ENCODE results near the gene DHPS. TPM values are rescaled to one million over a fixed set of nuclear protein-coding genes. Genes with fewer than 3 reads are reported as not detected.

DHPS gene
- total and polyA plus RNA-seq, 4 donors = 65.0 to 80.8 (median 74.7) TPM

- H3K27ac ChIP-seq (ENCODE audit: low read depth in 1 of 2, low read length in 1 of 2) = peak overlapping the region; percentile 92 to 98
- H3K36me3 ChIP-seq (ENCODE audit: control insufficient read depth in 4 of 4, insufficient read depth in 4 of 4, low read length in 4 of 4) = peaks cover 1 to 24% (median 16%) of the 10 kb centered on the region in 4 donors
- H3K9me3 ChIP-seq (ENCODE audit: control insufficient read depth in 4 of 4, insufficient read depth in 3 of 4, low read length in 3 of 4) = no peaks in the 10 kb centered on the region
- ATAC-seq (ENCODE audit: insufficient read depth, low FRiP score) = no peak
- H3K4me1 ChIP-seq (ENCODE audit: control insufficient read depth in 5 of 5, insufficient read depth in 5 of 5, low read length in 5 of 5) = peaks cover 0 to 33% (median 16%) of the 10 kb centered on the region in 5 donors
- peak overlapping the region; percentile 96 for H3K4me3 ChIP-seq
- H3K9ac ChIP-seq (ENCODE audit: insufficient read depth in 1 of 2, low read length in 2 of 2) = peak overlapping the region in 1 of 2 donors; percentile 79
- WGBS, 2 donors = 40 to 46% methylated on average over 26 of the region's 26 CpGs
- TF ChIP-seq CTCF (IDR thresholded peaks at IDR 0.05; ENCODE audit: control extremely low read depth, extremely low read depth) = no peak
- no peaks in the 10 kb centered on the region for H3K27me3 ChIP-seq (ENCODE audit: control insufficient read depth in 3 of 3, insufficient read depth in 3 of 3, low read length in 2 of 3)
- DNase-seq = no peak
Measured at GRCh38 chr19:12670159-12670928, 11.3 kb downstream of the DHPS start.

- WGBS, 2 donors = 0 to 1% methylated on average over 64 of the region's 64 CpGs
- H3K36me3 ChIP-seq (ENCODE audit: control insufficient read depth in 4 of 4, insufficient read depth in 4 of 4, low read length in 4 of 4) = peaks cover 0 to 21% (median 14%) of the 10 kb centered on the region in 4 donors
- H3K27me3 ChIP-seq (ENCODE audit: control insufficient read depth in 3 of 3, insufficient read depth in 3 of 3, low read length in 2 of 3) = no peaks in the 10 kb centered on the region
- H3K4me1 ChIP-seq (ENCODE audit: control insufficient read depth in 5 of 5, insufficient read depth in 5 of 5, low read length in 5 of 5) = peaks cover 0 to 33% (median 16%) of the 10 kb centered on the region in 5 donors
- H3K4me3 ChIP-seq = peak overlapping the region; percentile 96
- peak; percentile 66 for ATAC-seq (ENCODE audit: insufficient read depth, low FRiP score)
- H3K27ac ChIP-seq (ENCODE audit: low read depth in 1 of 2, low read length in 1 of 2) = peak overlapping the region; percentile 92 to 98
- peak; percentile 82 to 92 (median 91) for DNase-seq
- TF ChIP-seq CTCF (IDR thresholded peaks at IDR 0.05; ENCODE audit: control extremely low read depth, extremely low read depth) = no peak
- H3K9ac ChIP-seq (ENCODE audit: insufficient read depth in 1 of 2, low read length in 2 of 2) = peak overlapping the region; percentile 79 to 82
- no peaks in the 10 kb centered on the region for H3K9me3 ChIP-seq (ENCODE audit: control insufficient read depth in 4 of 4, insufficient read depth in 3 of 4, low read length in 3 of 4)
Measured at GRCh38 chr19:12669270-12670158, 12.2 kb downstream of the DHPS start.

GRCh38 chr19:12668932-12669269 is 12.8 kb downstream of the DHPS start:
- peaks cover 0 to 18% (median 10%) of the 10 kb centered on the region in 4 donors for H3K36me3 ChIP-seq (ENCODE audit: control insufficient read depth in 4 of 4, insufficient read depth in 4 of 4, low read length in 4 of 4)
- peak overlapping the region; percentile 92 to 98 for H3K27ac ChIP-seq (ENCODE audit: low read depth in 1 of 2, low read length in 1 of 2)
- DNase-seq (peak; percentile 41 to 52 (median 48)), ATAC-seq (ENCODE audit: insufficient read depth, low FRiP score) (peak; percentile 7)
- H3K9me3 ChIP-seq (ENCODE audit: control insufficient read depth in 4 of 4, insufficient read depth in 3 of 4, low read length in 3 of 4) = no peaks in the 10 kb centered on the region
- peak overlapping the region; percentile 96 for H3K4me3 ChIP-seq
- TF ChIP-seq CTCF (IDR thresholded peaks at IDR 0.05; ENCODE audit: control extremely low read depth, extremely low read depth) = no peak
- no peaks in the 10 kb centered on the region for H3K27me3 ChIP-seq (ENCODE audit: control insufficient read depth in 3 of 3, insufficient read depth in 3 of 3, low read length in 2 of 3)
- WGBS, 2 donors = 1% methylated on average over 24 of the region's 24 CpGs
- H3K4me1 ChIP-seq (ENCODE audit: control insufficient read depth in 5 of 5, insufficient read depth in 5 of 5, low read length in 5 of 5) = peaks cover 0 to 33% (median 16%) of the 10 kb centered on the region in 5 donors
- H3K9ac ChIP-seq (ENCODE audit: insufficient read depth in 1 of 2, low read length in 2 of 2) = peak overlapping the region; percentile 79 to 82
